ENCODE measurements around the gene MID1.
A peak's percentile ranks its signal among the peaks of the same experiment; 100 is the strongest.

MID1 gene

GRCh38 chrX:10629905-10630304 is 9.5 kb upstream of the MID1 start:
- no peak overlapping the region for H3K4me2 ChIP-seq
- peaks cover 88 to 100% (median 99%) of the 10 kb centered on the region in 11 experiments for H3K27me3 ChIP-seq
- no peaks in the 10 kb centered on the region for H3K36me3 ChIP-seq
- H4K20me1 ChIP-seq: no peaks in the 10 kb centered on the region
- H3K4me1 ChIP-seq: peaks cover 0 to 5% (median 0%) of the 10 kb centered on the region in 10 experiments; a peak in 2 of 20 replicates
- H3K9ac ChIP-seq: no peak overlapping the region
- no peak overlapping the region for H3K4me3 ChIP-seq
- H3K27ac ChIP-seq: no peak overlapping the region
- no peak for TF ChIP-seq Cebpa-rat (IDR thresholded peaks at IDR 0.05)
- no peaks in the 10 kb centered on the region for H3K9me3 ChIP-seq (replicated peaks in 1 of 11)

- peaks cover 0 to 5% (median 0%) of the 10 kb centered on the region in 10 experiments; a peak in 2 of 20 replicates for H3K4me1 ChIP-seq
- H3K9ac ChIP-seq: no peak overlapping the region
- no peak overlapping the region for H3K4me2 ChIP-seq
- no peak for TF ChIP-seq Cebpa-rat (IDR thresholded peaks at IDR 0.05)
- no peaks in the 10 kb centered on the region for H3K36me3 ChIP-seq
- no peak overlapping the region for H3K4me3 ChIP-seq
- no peaks in the 10 kb centered on the region for H3K9me3 ChIP-seq (replicated peaks in 1 of 11)
- peaks cover 80 to 100% (median 97%) of the 10 kb centered on the region in 11 experiments for H3K27me3 ChIP-seq
- H4K20me1 ChIP-seq: no peaks in the 10 kb centered on the region
- H3K27ac ChIP-seq: no peak overlapping the region
Observed at GRCh38 chrX:10628906-10629305, 8.5 kb upstream of the MID1 start.

- TF ChIP-seq Cebpa-rat (IDR thresholded peaks at IDR 0.05): no peak
- H3K27ac ChIP-seq: no peak overlapping the region
Observed at GRCh38 chrX:10622197-10622596, 1.8 kb upstream of the MID1 start.

GRCh38 chrX:10619425-10620046 is 849 bp downstream of the MID1 start:
- Histone ChIP-seq H4K20me1 (peaks cover 0 to 31% (median 7%) of the 10 kb centered on the region in 11 experiments; a peak in 9 of 22 replicates), H3K27me3 (peaks cover 88 to 100% (median 100%) of the 10 kb centered on the region in 11 experiments), H3K4me2 (peak overlapping the region; percentile 57 to 93 (median 76)), H3K4me3 (peak overlapping the region; percentile 51 to 68 (median 60)), H3K36me3 (no peaks in the 10 kb centered on the region), H3K9me3 (replicated peaks in 1 of 11) (no peaks in the 10 kb centered on the region), H3K9ac (peak overlapping the region; percentile 34 to 71 (median 57); a peak in 19 of 22 replicates), H3K4me1 (peaks cover 0 to 6% (median 0%) of the 10 kb centered on the region in 10 experiments; a peak in 1 of 20 replicates), H3K27ac (peak overlapping the region in 1 of 11 experiments; percentile 23; a peak in 1 of 22 replicates)
- TF ChIP-seq Cebpa-rat (IDR thresholded peaks at IDR 0.05): no peak

More at GRCh38 chrX:10622197-10622596, 1.8 kb upstream of the MID1 start:
- Histone ChIP-seq H3K9ac (no peak overlapping the region), H3K4me1 (peaks cover 0 to 6% (median 0%) of the 10 kb centered on the region in 10 experiments; a peak in 1 of 20 replicates), H3K27me3 (peaks cover 79 to 100% (median 98%) of the 10 kb centered on the region in 11 experiments), H3K9me3 (replicated peaks in 1 of 11) (no peaks in the 10 kb centered on the region), H3K36me3 (no peaks in the 10 kb centered on the region), H4K20me1 (peaks cover 0 to 31% (median 7%) of the 10 kb centered on the region in 11 experiments; a peak in 9 of 22 replicates), H3K4me3 (no peak overlapping the region), H3K4me2 (no peak overlapping the region)

GRCh38 chrX:10618961-10619360 is 1.4 kb downstream of the MID1 start:
- Histone ChIP-seq H3K4me3 (peak overlapping the region; percentile 51 to 68 (median 60); a peak in 14 of 20 replicates), H3K9ac (0 out of 22 replicates have a peak overlapping the region, but pooled peaks of 1 of the 11 experiments have one; percentile 65), H3K9me3 (replicated peaks in 1 of 11) (no peaks in the 10 kb centered on the region), H3K4me1 (peaks cover 0 to 6% (median 0%) of the 10 kb centered on the region in 10 experiments; a peak in 1 of 20 replicates), H3K27ac (no peak overlapping the region), H3K4me2 (peak overlapping the region; percentile 57 to 93 (median 76); a peak in 21 of 22 replicates), H4K20me1 (peaks cover 0 to 31% (median 7%) of the 10 kb centered on the region in 11 experiments; a peak in 9 of 22 replicates), H3K36me3 (no peaks in the 10 kb centered on the region), H3K27me3 (peaks cover 93 to 100% (median 100%) of the 10 kb centered on the region in 11 experiments)
- TF ChIP-seq Cebpa-rat (IDR thresholded peaks at IDR 0.05): no peak

- no peak for TF ChIP-seq Cebpa-rat (IDR thresholded peaks at IDR 0.05)
- Histone ChIP-seq H3K4me2 (no peak overlapping the region), H3K27me3 (peaks cover 95 to 100% (median 98%) of the 10 kb centered on the region in 11 experiments), H3K4me1 (peaks cover 0 to 6% (median 0%) of the 10 kb centered on the region in 10 experiments; a peak in 1 of 20 replicates), H3K9ac (no peak overlapping the region), H4K20me1 (peaks cover 0 to 31% (median 7%) of the 10 kb centered on the region in 11 experiments; a peak in 9 of 22 replicates), H3K27ac (no peak overlapping the region), H3K4me3 (no peak overlapping the region), H3K9me3 (replicated peaks in 1 of 11) (no peaks in the 10 kb centered on the region), H3K36me3 (no peaks in the 10 kb centered on the region)
Observed at GRCh38 chrX:10617999-10618351, 2.4 kb downstream of the MID1 start.

GRCh38 chrX:10617186-10617998 is 3.0 kb downstream of the MID1 start:
- Histone ChIP-seq H3K4me3 (no peak overlapping the region), H3K4me1 (peaks cover 0 to 6% (median 0%) of the 10 kb centered on the region in 10 experiments; a peak in 1 of 20 replicates), H3K9me3 (replicated peaks in 1 of 11) (no peaks in the 10 kb centered on the region), H4K20me1 (peaks cover 0 to 31% (median 7%) of the 10 kb centered on the region in 11 experiments; a peak in 9 of 22 replicates), H3K9ac (no peak overlapping the region), H3K27ac (no peak overlapping the region), H3K27me3 (peaks cover 92 to 100% (median 98%) of the 10 kb centered on the region in 11 experiments), H3K36me3 (no peaks in the 10 kb centered on the region), H3K4me2 (no peak overlapping the region)
- no peak for TF ChIP-seq Cebpa-rat (IDR thresholded peaks at IDR 0.05)

- Histone ChIP-seq H3K27ac (no peak overlapping the region), H3K4me3 (no peak overlapping the region), H3K27me3 (peaks cover 86 to 100% (median 98%) of the 10 kb centered on the region in 11 experiments), H3K9ac (no peak overlapping the region), H3K36me3 (no peaks in the 10 kb centered on the region), H3K4me1 (peaks cover 0 to 6% (median 0%) of the 10 kb centered on the region in 10 experiments; a peak in 1 of 20 replicates), H3K4me2 (no peak overlapping the region), H4K20me1 (peaks cover 0 to 31% (median 7%) of the 10 kb centered on the region in 11 experiments; a peak in 9 of 22 replicates), H3K9me3 (replicated peaks in 1 of 11) (no peaks in the 10 kb centered on the region)
- TF ChIP-seq Cebpa-rat (IDR thresholded peaks at IDR 0.05): no peak
Observed at GRCh38 chrX:10615931-10616774, 4.2 kb downstream of the MID1 start.
